Activated T-cell treated with anti-CD3 and anti-CD28 coated beads, Interleukin-2, amount 50 U/mL, for 72 hours (primary cell): ENCODE measurements around the gene C16orf89. TPM values are rescaled to one million over a fixed set of nuclear protein-coding genes. Genes with fewer than 3 reads are reported as not detected.

Experiments
- ATAC-seq, 2 donors: fragments of 150-1000 bp; cut with Tn5 transposase; replicated peaks in 1 of 2; 2 replicates each; pipeline ENCODE4 v1.10.0; 2021; ENCODE audit warnings: moderate library complexity in 2 of 2, mild to moderate bottlenecking in 1 of 2
- DNase-seq, 2 donors: peaks; one replicate each; pipeline ENCODE4 v3.0.0; 2021 to 2022; ENCODE audit warnings: mixed read lengths in 1 of 2
- H3K27ac Mint-ChIP-seq: one replicate; pipeline ENCODE4 v1.8.0; 2022; ENCODE audit warnings: mild to moderate bottlenecking, moderate library complexity, mixed read lengths
- H3K27me3 Mint-ChIP-seq: one replicate; pipeline ENCODE4 v1.8.0; 2022; ENCODE audit warnings: low read depth, mixed read lengths
- H3K36me3 Mint-ChIP-seq, 2 donors: one replicate each; pipeline ENCODE4 v1.8.0; 2022; ENCODE audit warnings: mixed read lengths in 2 of 2, mild to moderate bottlenecking in 1 of 2; ENCODE audit not compliant: insufficient read depth in 2 of 2
- H3K4me1 Mint-ChIP-seq: one replicate; pipeline ENCODE4 v1.8.0; 2022; ENCODE audit warnings: low read depth, mixed read lengths
- H3K4me3 Mint-ChIP-seq, 2 donors: one replicate each; pipeline ENCODE4 v1.8.0; 2022; ENCODE audit warnings: mild to moderate bottlenecking in 2 of 2, mixed read lengths in 2 of 2, moderate library complexity in 2 of 2
- H3K9me3 Mint-ChIP-seq, 2 donors: one replicate each; pipeline ENCODE4 v1.8.0; 2022; ENCODE audit warnings: mixed read lengths in 2 of 2
- total RNA-seq, 2 donors: library from RNA; stranded (reverse); gene quantifications; one replicate each; pipeline ENCODE4 v1.2.3, GENCODE V29; 2022

C16orf89 gene
- total RNA-seq, 2 donors from 2014 or later: not detected

DNA sequence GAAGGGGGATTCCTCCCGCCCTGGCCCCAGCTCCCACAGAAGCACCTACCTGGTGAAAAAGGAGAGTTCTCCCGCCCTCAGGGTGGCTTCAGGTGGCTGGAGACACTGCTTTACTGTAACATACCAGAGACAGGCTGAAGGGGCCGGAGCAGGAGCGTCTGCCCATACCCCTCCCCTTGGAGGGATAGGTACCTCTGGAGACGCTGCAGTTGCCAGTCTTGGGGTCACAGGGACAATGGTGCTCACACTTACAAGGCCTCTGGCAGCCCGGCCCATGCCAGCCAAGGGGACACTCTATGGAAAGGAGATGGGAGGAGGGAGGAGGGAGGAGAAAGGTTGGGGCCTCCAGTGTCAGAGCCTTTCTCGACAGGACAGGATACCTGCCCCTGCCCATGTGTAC is 38.7 kb downstream of the C16orf89 start:
- no peak for ATAC-seq
- no peak overlapping the region for H3K27ac Mint-ChIP-seq
- no peak overlapping the region for H3K4me3 Mint-ChIP-seq
- H3K9me3 Mint-ChIP-seq: no peaks in the 10 kb centered on the region
- peaks cover 6% of the 10 kb centered on the region for H3K4me1 Mint-ChIP-seq
- no peaks in the 10 kb centered on the region for H3K36me3 Mint-ChIP-seq
- H3K27me3 Mint-ChIP-seq: no peaks in the 10 kb centered on the region
- DNase-seq: no peak

DNA sequence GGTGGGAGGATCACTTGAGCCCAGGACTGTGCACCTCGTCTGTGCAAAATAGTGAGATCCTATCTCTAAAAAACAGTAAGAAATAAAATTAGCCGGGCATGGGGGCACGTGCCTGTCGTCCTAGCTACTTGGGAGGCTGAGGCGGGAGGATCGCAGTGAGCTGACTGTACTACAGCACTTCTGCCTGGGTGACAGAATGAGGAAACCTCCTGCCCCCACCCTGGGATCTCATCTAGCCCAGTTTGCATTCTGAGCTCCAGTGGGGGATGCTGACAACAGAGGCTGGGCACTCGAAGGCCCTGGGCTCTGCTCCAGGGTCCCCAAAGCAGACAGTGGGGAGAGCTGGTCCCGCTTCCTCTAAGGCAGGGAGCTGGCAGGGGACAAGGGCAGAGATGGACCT is 39.1 kb downstream of the C16orf89 start:
- no peaks in the 10 kb centered on the region for H3K9me3 Mint-ChIP-seq
- H3K4me3 Mint-ChIP-seq: no peak overlapping the region
- peaks cover 2% of the 10 kb centered on the region for H3K4me1 Mint-ChIP-seq
- DNase-seq (no peak), ATAC-seq (no peak)
- no peaks in the 10 kb centered on the region for H3K27me3 Mint-ChIP-seq
- no peaks in the 10 kb centered on the region for H3K36me3 Mint-ChIP-seq
- no peak overlapping the region for H3K27ac Mint-ChIP-seq

GRCh38 chr16:5025171-5025632 is 40.6 kb downstream of the C16orf89 start:
- no peak for DNase-seq
- Mint-ChIP-seq H3K27ac (no peak overlapping the region), H3K27me3 (no peaks in the 10 kb centered on the region), H3K9me3 (no peaks in the 10 kb centered on the region), H3K36me3 (no peaks in the 10 kb centered on the region), H3K4me1 (no peaks in the 10 kb centered on the region), H3K4me3 (no peak overlapping the region)
- ATAC-seq: no peak

- H3K4me1 Mint-ChIP-seq: no peaks in the 10 kb centered on the region
- H3K36me3 Mint-ChIP-seq: no peaks in the 10 kb centered on the region
- ATAC-seq (no peak), DNase-seq (no peak)
- H3K4me3 Mint-ChIP-seq: no peak overlapping the region
- H3K27me3 Mint-ChIP-seq: no peaks in the 10 kb centered on the region
- H3K9me3 Mint-ChIP-seq: no peaks in the 10 kb centered on the region
- no peak overlapping the region for H3K27ac Mint-ChIP-seq
Measured at GRCh38 chr16:5024632-5025031, 41.1 kb downstream of the C16orf89 start.

DNA sequence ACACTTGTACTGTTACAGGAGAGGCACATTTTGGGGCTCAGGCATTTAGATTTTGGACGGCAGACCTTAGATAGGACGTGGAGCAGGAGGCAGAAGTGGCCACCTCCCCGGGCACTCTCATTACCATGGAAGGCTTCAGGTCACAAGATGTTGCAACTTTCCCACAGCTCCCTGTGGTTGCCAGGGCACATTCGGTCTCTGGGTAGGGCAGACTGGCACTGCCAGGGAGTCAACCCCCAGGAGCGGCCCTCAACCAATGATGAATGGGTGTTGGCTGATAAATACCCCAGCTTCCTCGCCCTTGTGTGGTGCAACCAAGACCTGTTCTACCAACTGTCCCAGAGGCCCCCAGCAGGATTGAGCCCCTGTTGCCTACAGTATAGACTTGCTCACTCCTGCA is 43.2 kb downstream of the C16orf89 start:
- Mint-ChIP-seq H3K27ac (no peak overlapping the region), H3K4me3 (no peak overlapping the region), H3K9me3 (no peaks in the 10 kb centered on the region), H3K36me3 (no peaks in the 10 kb centered on the region), H3K27me3 (no peaks in the 10 kb centered on the region), H3K4me1 (no peaks in the 10 kb centered on the region)
- DNase-seq (no peak), ATAC-seq (no peak)

DNA sequence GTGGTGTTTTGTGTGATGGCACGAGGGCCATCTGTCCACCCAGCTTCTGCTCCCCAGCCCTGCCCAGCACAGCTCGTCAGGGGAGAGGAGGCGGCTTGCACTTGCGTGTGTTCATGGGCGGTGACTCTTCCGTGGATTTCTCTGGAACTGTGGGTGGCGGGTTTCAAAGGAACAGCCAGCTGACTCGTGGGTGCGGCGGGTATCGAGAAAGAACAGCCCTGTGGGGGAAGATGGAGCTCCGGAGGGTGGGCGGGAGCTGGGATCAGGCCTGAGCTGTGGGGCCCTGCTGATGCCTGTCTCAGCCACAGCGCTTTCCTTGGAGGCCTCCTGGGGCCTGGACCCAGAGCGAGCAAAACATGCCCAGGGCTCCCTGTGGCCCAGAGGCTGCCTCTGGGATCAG is 45.2 kb downstream of the C16orf89 start:
- DNase-seq (no peak), ATAC-seq (no peak)
- Mint-ChIP-seq H3K4me3 (no peak overlapping the region), H3K27ac (no peak overlapping the region), H3K27me3 (no peaks in the 10 kb centered on the region), H3K36me3 (no peaks in the 10 kb centered on the region), H3K9me3 (no peaks in the 10 kb centered on the region), H3K4me1 (no peaks in the 10 kb centered on the region)

DNA sequence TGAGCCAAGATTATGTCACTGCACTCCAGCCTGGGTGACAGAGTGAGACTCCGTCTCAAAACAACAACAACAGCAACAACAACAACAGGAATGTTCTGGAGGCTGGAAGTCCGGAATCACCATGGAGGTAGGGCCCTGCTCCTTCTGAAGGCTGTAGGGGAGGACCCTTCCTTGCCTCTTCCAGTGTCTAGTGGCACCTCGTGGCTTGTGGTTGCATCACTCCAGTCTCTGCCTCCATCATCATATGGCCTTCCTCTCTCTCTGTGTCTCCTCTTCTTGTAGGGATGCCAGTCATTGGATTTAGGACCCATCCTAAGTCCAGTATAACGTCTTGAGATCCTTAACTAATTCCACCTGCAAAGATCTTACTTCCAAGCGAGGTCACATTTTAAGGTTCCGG is 46.0 kb downstream of the C16orf89 start:
- H3K36me3 Mint-ChIP-seq: no peaks in the 10 kb centered on the region
- no peaks in the 10 kb centered on the region for H3K4me1 Mint-ChIP-seq
- no peaks in the 10 kb centered on the region for H3K9me3 Mint-ChIP-seq
- no peak overlapping the region for H3K4me3 Mint-ChIP-seq
- H3K27me3 Mint-ChIP-seq: no peaks in the 10 kb centered on the region
- DNase-seq (no peak), ATAC-seq (no peak)
- no peak overlapping the region for H3K27ac Mint-ChIP-seq

- H3K4me1 Mint-ChIP-seq: no peaks in the 10 kb centered on the region
- DNase-seq: no peak
- no peaks in the 10 kb centered on the region for H3K27me3 Mint-ChIP-seq
- H3K36me3 Mint-ChIP-seq: no peaks in the 10 kb centered on the region
- H3K27ac Mint-ChIP-seq: no peak overlapping the region
- no peak overlapping the region for H3K4me3 Mint-ChIP-seq
- no peak for ATAC-seq
- no peaks in the 10 kb centered on the region for H3K9me3 Mint-ChIP-seq
Measured at GRCh38 chr16:5018793-5019192, 47.0 kb downstream of the C16orf89 start.

GRCh38 chr16:5017678-5017969 is 48.1 kb downstream of the C16orf89 start:
- H3K4me3 Mint-ChIP-seq: no peak overlapping the region
- H3K27ac Mint-ChIP-seq: no peak overlapping the region
- no peaks in the 10 kb centered on the region for H3K9me3 Mint-ChIP-seq
- H3K4me1 Mint-ChIP-seq: no peaks in the 10 kb centered on the region
- ATAC-seq (no peak), DNase-seq (no peak)
- no peaks in the 10 kb centered on the region for H3K36me3 Mint-ChIP-seq
- no peaks in the 10 kb centered on the region for H3K27me3 Mint-ChIP-seq

DNA sequence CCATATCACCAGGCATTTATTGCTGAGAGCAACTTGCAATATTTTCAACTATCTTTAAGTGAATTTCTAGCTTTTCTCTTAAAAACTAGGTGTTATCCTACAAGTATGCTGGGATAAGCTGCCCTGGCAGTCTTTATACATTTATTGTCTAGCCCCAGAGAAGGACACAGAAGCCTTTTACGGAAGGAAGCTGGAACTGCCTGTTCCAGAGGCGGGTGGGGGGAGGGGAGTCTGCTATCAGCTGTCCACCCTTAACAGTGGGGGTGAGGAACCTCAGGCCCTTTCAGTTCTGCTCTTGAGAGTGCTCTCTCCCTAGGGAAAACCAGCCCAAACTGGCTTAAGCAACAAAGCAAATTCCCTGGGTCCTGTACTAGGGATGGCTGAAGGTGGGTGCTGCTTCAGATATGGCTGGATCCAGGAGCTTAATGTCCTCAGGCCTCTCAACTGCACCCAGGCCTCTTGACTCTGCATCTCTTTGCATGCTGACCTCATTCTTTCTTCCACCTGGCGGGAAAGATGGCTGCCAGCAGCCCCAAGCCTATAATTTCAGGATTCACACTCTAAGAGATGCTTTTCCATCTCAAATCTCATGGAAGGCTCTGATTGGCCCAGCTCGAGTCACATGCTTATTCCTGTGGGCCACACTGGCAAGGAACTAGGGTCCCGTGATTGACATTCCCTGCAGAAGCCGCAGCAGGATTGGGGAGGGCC is 48.6 kb downstream of the C16orf89 start:
- Mint-ChIP-seq H3K9me3 (no peaks in the 10 kb centered on the region), H3K27me3 (no peaks in the 10 kb centered on the region), H3K36me3 (no peaks in the 10 kb centered on the region), H3K27ac (no peak overlapping the region), H3K4me3 (no peak overlapping the region), H3K4me1 (no peaks in the 10 kb centered on the region)
- no peak for DNase-seq
- no peak for ATAC-seq

- H3K36me3 Mint-ChIP-seq: no peaks in the 10 kb centered on the region
- H3K4me3 Mint-ChIP-seq: no peak overlapping the region
Measured at GRCh38 chr16:5015887-5016286, 49.9 kb downstream of the C16orf89 start.

GRCh38 chr16:5015351-5015750 is 50.4 kb downstream of the C16orf89 start:
- Mint-ChIP-seq H3K9me3 (no peaks in the 10 kb centered on the region), H3K4me3 (no peak overlapping the region), H3K27me3 (no peaks in the 10 kb centered on the region), H3K4me1 (no peaks in the 10 kb centered on the region), H3K27ac (no peak overlapping the region), H3K36me3 (no peaks in the 10 kb centered on the region)
- no peak for ATAC-seq
- no peak for DNase-seq

More at GRCh38 chr16:5015887-5016286, 49.9 kb downstream of the C16orf89 start:
- H3K9me3 Mint-ChIP-seq: no peaks in the 10 kb centered on the region
- ATAC-seq: no peak
- H3K4me1 Mint-ChIP-seq: no peaks in the 10 kb centered on the region
- H3K27me3 Mint-ChIP-seq: no peaks in the 10 kb centered on the region
- H3K27ac Mint-ChIP-seq: no peak overlapping the region
- DNase-seq: no peak

GRCh38 chr16:5012887-5013286 is 52.9 kb downstream of the C16orf89 start:
- H3K4me3 Mint-ChIP-seq: no peak overlapping the region

GRCh38 chr16:5011637-5012036 is 54.1 kb downstream of the C16orf89 start:
- Mint-ChIP-seq H3K27ac (no peak overlapping the region), H3K4me3 (no peak overlapping the region), H3K36me3 (no peaks in the 10 kb centered on the region), H3K27me3 (peaks cover 7% of the 10 kb centered on the region), H3K4me1 (no peaks in the 10 kb centered on the region), H3K9me3 (no peaks in the 10 kb centered on the region)
- DNase-seq: no peak
- no peak for ATAC-seq

More at GRCh38 chr16:5012887-5013286, 52.9 kb downstream of the C16orf89 start:
- no peak overlapping the region for H3K27ac Mint-ChIP-seq
- peaks cover 7% of the 10 kb centered on the region for H3K27me3 Mint-ChIP-seq
- DNase-seq (no peak), ATAC-seq (no peak)
- no peaks in the 10 kb centered on the region for H3K9me3 Mint-ChIP-seq
- no peaks in the 10 kb centered on the region for H3K36me3 Mint-ChIP-seq
- no peaks in the 10 kb centered on the region for H3K4me1 Mint-ChIP-seq
